H4 (cell line): ENCODE measurements around the gene SLC22A9. TPM values are rescaled to one million over a fixed set of nuclear protein-coding genes. Genes with fewer than 3 reads are reported as not detected.
"Not testable (repeated sequence)": the region's sequence is repeated elsewhere in the genome, so short reads cannot be mapped to it uniquely, and the experiment has no call there.

Source experiments
- DNase-seq: peaks from one replicate; pipeline ENCODE4 v3.0.0-alpha.2; 2015; ENCODE audit warnings: low spot score
- total RNA-seq: library from RNA; depleted of rRNA; stranded (reverse); fragments of >200 nt; shearing (Covaris generic); gene quantifications from 2 replicates; pipeline ENCODE4 v1.2.3, GENCODE V29; 2014; rRNA removed

SLC22A9 gene
- not detected in 2 replicates for total RNA-seq

- no peak for DNase-seq
Measured at GRCh38 chr11:63369165-63369970, at the start of gene SLC22A9. Gene SLC22A9, plus strand, starts transcription at chr11:63369785. Its CDS starts 272 bp downstream, at chr11:63370057.

- no peak for DNase-seq
Measured at GRCh38 chr11:63321723-63322122, 47.9 kb upstream of the SLC22A9 start.

DNA sequence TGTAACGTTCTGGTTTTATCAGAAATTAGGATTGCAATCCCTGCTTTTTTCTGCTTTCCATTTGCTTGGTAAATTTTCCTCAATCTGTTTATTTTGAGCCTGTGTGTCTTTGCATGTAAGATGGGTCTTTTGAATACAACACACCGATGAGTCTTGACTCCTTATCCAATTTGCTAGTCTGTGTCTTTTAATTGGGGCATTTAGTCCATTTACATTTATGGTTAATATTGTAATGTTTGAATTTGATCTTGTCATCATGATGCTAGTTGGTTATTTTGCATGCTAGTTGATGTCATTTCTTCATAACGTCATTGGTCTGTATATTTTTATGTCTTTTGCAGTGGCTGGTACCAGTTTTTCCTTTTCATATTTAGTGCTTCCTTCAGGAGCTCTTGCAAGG is 34.5 kb upstream of the SLC22A9 start:
- DNase-seq = not testable (repeated sequence)

GRCh38 chr11:63337070-63337469 is 32.5 kb upstream of the SLC22A9 start:
- no peak for DNase-seq

- no peak for DNase-seq
Measured at GRCh38 chr11:63343130-63343529, 26.5 kb upstream of the SLC22A9 start.

GRCh38 chr11:63352144-63352543 is 17.4 kb upstream of the SLC22A9 start:
- DNase-seq = no peak

- no peak for DNase-seq
Measured at GRCh38 chr11:63362196-63362793, 7.3 kb upstream of the SLC22A9 start.

DNA sequence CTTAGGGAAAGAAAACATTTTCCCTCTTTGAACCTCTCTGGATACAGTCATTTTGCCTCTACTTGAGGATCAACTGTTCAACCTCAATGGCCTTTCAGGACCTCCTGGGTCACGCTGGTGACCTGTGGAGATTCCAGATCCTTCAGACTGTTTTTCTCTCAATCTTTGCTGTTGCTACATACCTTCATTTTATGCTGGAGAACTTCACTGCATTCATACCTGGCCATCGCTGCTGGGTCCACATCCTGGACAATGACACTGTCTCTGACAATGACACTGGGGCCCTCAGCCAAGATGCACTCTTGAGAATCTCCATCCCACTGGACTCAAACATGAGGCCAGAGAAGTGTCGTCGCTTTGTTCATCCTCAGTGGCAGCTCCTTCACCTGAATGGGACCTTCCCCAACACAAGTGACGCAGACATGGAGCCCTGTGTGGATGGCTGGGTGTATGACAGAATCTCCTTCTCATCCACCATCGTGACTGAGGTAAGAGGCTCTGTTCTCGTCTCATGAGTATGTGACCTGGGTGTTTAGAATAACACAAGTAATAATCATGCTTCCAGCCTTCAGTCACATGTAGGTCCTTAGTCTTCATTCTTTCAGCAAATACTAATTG is 495 bp downstream of the SLC22A9 start:
- no peak for DNase-seq

- no peak for DNase-seq
Measured at GRCh38 chr11:63371396-63371795, 1.8 kb downstream of the SLC22A9 start.

GRCh38 chr11:63375434-63375833 is 5.8 kb downstream of the SLC22A9 start:
- DNase-seq = no peak

DNA sequence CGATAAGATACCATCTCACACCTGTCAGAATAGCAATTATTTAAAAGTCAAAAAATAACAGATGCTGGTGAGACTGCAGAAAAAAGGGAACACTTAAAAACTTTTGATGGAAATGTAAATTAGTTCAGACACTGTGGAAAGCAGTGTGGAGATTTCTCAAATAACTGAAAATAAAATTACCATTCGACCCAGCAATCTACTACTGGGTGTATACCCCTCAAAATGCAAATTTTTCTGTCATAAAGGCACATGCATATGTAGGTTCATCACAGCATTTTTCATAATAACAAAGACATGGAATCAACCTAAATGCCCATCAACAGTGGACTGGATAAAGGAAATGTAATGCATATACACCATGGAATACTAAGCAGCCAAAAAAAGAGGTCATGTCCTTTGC is 10.5 kb downstream of the SLC22A9 start:
- no peak for DNase-seq

- no peak for DNase-seq
Measured at GRCh38 chr11:63395697-63396096, 26.1 kb downstream of the SLC22A9 start.

DNA sequence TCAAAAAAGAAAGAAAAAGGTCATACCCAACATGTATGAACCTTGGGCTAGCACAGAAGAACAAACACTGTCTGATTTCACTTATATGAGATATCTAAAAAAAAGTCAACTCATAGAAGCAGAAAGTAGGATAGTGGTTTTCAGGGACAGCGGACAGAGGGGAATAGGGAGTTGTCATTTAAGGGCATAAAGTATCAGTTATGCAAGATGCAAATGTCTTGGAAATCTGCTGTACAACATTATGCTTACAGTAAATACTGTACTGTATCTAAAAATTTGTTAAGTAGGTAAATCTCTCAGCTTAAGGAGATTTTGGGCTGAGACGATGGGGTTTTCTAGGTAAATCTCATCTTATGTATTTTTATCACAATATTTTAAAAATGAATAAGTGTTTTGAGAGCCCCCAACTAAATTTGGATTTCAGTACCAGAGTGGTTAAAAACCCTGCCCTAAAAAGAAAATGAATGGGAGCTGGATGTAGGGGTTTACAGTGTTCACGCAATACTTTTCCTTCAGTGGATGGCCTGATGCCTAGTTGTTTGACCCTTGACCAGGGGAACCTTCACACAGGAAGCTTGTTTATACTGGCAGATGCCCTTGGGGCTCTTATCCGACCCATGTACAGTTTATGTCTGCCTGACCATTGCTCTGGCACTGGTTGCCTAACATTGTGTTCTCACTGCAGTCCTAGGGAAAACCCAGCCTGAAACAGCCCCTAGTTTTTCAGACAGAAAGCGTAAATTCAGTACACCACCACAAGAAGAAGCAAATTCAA is 34.8 kb downstream of the SLC22A9 start:
- no peak for DNase-seq

DNA sequence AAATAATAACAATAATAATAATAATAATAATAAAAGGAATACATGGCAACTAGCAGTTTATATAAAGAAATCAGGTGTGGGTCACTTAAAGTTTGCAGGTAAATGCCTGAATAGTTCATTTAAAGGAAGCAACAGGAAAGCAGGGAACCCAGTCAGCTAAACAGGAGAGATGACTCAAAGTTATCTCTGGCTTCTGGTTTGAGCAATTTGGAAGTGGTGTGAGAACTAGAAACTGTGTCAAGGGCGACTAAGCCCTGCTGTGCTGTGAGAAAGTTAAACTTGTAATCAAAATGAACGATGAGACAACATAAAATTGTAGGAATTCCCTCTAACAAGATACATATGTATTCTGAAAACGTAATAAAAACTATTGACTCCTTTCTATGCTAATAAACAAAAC is 35.5 kb downstream of the SLC22A9 start:
- DNase-seq = no peak

- DNase-seq = no peak
Measured at GRCh38 chr11:63406458-63406857, 36.9 kb downstream of the SLC22A9 start.

DNA sequence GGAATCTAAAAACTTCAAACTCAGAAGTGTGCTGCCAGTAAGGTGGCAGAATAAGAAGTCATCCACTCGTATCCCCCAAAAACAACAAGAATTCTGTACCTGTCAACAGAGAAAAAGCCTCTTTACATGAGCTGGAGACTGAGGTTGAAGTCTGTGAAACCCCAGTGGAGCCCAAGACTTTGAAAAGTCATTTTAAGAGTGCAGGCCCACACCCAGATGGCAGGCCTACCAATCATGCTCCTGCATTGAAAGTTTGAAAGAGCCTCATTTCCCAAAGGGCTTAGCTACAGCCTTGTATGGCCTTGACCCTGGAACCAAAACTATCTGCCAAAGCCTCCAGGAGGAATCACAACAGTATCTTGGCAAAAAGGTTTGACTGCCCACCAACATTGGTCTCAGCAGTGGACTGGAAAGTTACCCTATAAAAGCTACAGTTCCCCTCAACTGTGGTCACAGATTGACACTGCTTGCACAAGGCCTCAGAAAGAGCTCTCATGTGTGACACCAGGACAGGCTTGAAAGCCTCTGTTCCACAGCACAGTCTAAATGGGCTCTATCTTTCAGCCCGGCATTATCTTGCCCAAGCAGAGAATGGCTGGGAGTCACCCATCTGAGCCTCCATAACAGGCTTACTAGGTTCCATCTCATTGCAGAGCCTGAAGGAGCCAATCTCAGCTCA is 47.7 kb downstream of the SLC22A9 start:
- no peak for DNase-seq

DNA sequence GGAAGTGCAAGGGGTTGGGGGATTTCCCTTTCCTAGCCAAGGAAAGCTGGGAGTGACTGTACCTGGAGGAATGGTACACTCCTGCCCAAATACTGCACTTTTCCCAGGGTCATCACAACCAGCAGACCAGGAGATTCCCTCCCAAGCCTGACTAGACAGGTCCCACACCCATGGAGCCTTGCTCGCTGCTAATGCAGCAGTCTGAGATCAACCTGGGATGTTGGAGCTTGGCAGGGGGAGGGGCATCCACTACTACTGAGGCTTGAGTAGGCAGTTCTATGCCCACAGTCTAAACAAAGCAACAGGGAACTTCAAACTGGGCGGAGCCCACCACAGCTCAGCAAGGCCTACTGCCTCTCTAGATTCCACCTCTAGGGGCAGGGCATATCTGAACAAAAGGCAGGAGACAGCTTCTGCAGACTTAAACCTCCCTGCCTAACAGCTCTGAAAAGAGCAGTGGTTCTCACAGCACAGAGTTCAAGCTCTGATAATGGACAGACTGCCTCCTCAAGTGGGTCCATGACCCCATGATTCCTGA is 58.5 kb downstream of the SLC22A9 start:
- DNase-seq = no peak

GRCh38 chr11:63430731-63431130 is 61.1 kb downstream of the SLC22A9 start:
- not testable (repeated sequence) for DNase-seq

DNA sequence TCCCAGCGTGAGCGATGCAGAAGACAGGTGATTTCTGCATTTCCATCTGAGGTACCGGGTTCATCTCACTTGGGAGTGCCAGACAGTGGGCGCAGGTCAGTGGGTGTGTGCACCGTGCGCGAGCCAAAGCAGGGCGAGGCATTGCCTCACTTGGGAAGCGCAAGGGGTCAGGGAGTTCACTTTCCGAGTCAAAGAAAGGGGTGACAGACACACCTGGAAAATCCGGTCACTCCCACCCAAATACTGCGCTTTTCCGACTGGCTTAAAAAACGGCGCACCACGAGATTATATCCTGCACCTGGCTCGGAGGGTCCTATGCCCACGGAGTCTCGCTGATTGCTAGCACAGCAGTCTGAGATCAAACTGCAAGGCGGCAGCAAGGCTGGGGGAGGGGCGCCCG is 65.8 kb downstream of the SLC22A9 start:
- not testable (repeated sequence) for DNase-seq

DNA sequence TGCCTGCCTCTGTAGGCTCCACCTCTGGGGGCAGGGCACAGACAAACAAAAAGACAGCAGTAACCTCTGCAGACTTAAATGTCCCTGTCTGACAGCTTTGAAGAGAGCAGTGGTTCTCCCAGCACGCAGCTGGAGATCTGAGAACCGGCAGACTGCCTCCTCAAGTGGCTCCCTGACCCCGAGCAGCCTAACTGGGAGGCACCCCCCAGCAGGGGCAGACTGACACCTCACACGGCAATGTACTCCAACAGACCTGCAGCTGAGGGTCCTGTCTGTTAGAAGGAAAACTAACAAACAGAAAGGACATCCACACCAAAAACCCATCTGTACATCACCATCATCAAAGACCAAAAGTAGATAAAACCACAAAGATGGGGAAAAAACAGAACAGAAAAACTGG is 66.2 kb downstream of the SLC22A9 start:
- not testable (repeated sequence) for DNase-seq

- no peak for DNase-seq
Measured at GRCh38 chr11:63443714-63444113, 74.1 kb downstream of the SLC22A9 start.
